ENCODE data around the gene CARD14.

Gene CARD14

GRCh38 chr17:80184423-80184714 is 14.5 kb downstream of the CARD14 start:
- no peaks in the 10 kb centered on the region for H3F3A ChIP-seq (ENCODE audit: low read depth)
- H3K27me3 ChIP-seq (ENCODE audit: insufficient read depth, low read length, poor library complexity, severe bottlenecking), result no peaks in the 10 kb centered on the region
- no peak for TF ChIP-seq CTCF (conservative IDR thresholded peaks at IDR 0.05; ENCODE audit: low read length)
- no peak for TF ChIP-seq EZH2phosphoT487 (IDR thresholded peaks at IDR 0.05; ENCODE audit: borderline replicate concordance)
- H3K4me2 ChIP-seq (ENCODE audit: low read depth, low read length, poor library complexity, severe bottlenecking), result no peak overlapping the region
- H2AFZ ChIP-seq (ENCODE audit: low read length), result no peak overlapping the region
- H3K36me3 ChIP-seq (ENCODE audit: insufficient read depth, low read length), result no peaks in the 10 kb centered on the region
- H3K9me2 ChIP-seq (replicated peaks; ENCODE audit: low read depth, low read length), result no peaks in the 10 kb centered on the region
- no peak overlapping the region for H3K4me3 ChIP-seq (ENCODE audit: low read length, poor library complexity, severe bottlenecking)
- no peaks in the 10 kb centered on the region for H3K79me2 ChIP-seq (ENCODE audit: insufficient read depth, low read length)
- no peaks in the 10 kb centered on the region for H3K9me3 ChIP-seq (ENCODE audit: insufficient read depth, low read depth, low read length)
- H4K20me1 ChIP-seq (ENCODE audit: insufficient read depth, low read length, poor library complexity, severe bottlenecking), result no peaks in the 10 kb centered on the region
- H3K9ac ChIP-seq (ENCODE audit: low read depth, low read length, poor library complexity, severe bottlenecking), result no peak overlapping the region
- H3K4me1 ChIP-seq (ENCODE audit: insufficient read depth, low read length, poor library complexity, severe bottlenecking), result no peaks in the 10 kb centered on the region

GRCh38 chr17:80185968-80186367 is 16.1 kb downstream of the CARD14 start:
- Histone ChIP-seq H3K4me2 (ENCODE audit: low read depth, low read length, poor library complexity, severe bottlenecking) (no peak overlapping the region), H3K4me3 (ENCODE audit: low read length, poor library complexity, severe bottlenecking) (no peak overlapping the region), H3K79me2 (ENCODE audit: insufficient read depth, low read length) (no peaks in the 10 kb centered on the region), H2AFZ (ENCODE audit: low read length) (no peak overlapping the region), H3K9me2 (replicated peaks; ENCODE audit: low read depth, low read length) (no peaks in the 10 kb centered on the region), H4K20me1 (ENCODE audit: insufficient read depth, low read length, poor library complexity, severe bottlenecking) (no peaks in the 10 kb centered on the region), H3K36me3 (ENCODE audit: insufficient read depth, low read length) (no peaks in the 10 kb centered on the region), H3K9ac (ENCODE audit: low read depth, low read length, poor library complexity, severe bottlenecking) (no peak overlapping the region), H3K27me3 (ENCODE audit: insufficient read depth, low read length, poor library complexity, severe bottlenecking) (no peaks in the 10 kb centered on the region), H3F3A (ENCODE audit: low read depth) (no peaks in the 10 kb centered on the region), H3K9me3 (ENCODE audit: insufficient read depth, low read depth, low read length) (no peaks in the 10 kb centered on the region), H3K4me1 (ENCODE audit: insufficient read depth, low read length, poor library complexity, severe bottlenecking) (no peaks in the 10 kb centered on the region)
- TF ChIP-seq CTCF (conservative IDR thresholded peaks at IDR 0.05; ENCODE audit: low read length), result no peak
- TF ChIP-seq EZH2phosphoT487 (IDR thresholded peaks at IDR 0.05; ENCODE audit: borderline replicate concordance), result no peak

- Histone ChIP-seq H3K27me3 (ENCODE audit: insufficient read depth, low read length, poor library complexity, severe bottlenecking) (no peaks in the 10 kb centered on the region), H2AFZ (ENCODE audit: low read length) (no peak overlapping the region), H3K36me3 (ENCODE audit: insufficient read depth, low read length) (no peaks in the 10 kb centered on the region), H3F3A (ENCODE audit: low read depth) (no peaks in the 10 kb centered on the region), H3K9me2 (replicated peaks; ENCODE audit: low read depth, low read length) (no peaks in the 10 kb centered on the region), H3K4me3 (ENCODE audit: low read length, poor library complexity, severe bottlenecking) (no peak overlapping the region), H3K4me1 (ENCODE audit: insufficient read depth, low read length, poor library complexity, severe bottlenecking) (no peaks in the 10 kb centered on the region), H3K4me2 (ENCODE audit: low read depth, low read length, poor library complexity, severe bottlenecking) (no peak overlapping the region), H3K9me3 (ENCODE audit: insufficient read depth, low read depth, low read length) (no peaks in the 10 kb centered on the region), H3K9ac (ENCODE audit: low read depth, low read length, poor library complexity, severe bottlenecking) (no peak overlapping the region), H4K20me1 (ENCODE audit: insufficient read depth, low read length, poor library complexity, severe bottlenecking) (no peaks in the 10 kb centered on the region), H3K79me2 (ENCODE audit: insufficient read depth, low read length) (no peaks in the 10 kb centered on the region)
- TF ChIP-seq CTCF (conservative IDR thresholded peaks at IDR 0.05; ENCODE audit: low read length) (no peak), EZH2phosphoT487 (IDR thresholded peaks at IDR 0.05; ENCODE audit: borderline replicate concordance) (no peak)
Observed at GRCh38 chr17:80187090-80187489, 17.3 kb downstream of the CARD14 start.
